B cell (primary cell): ENCODE data around the gene RNU4-1. TPM values are rescaled to one million over a fixed set of nuclear protein-coding genes. Genes with fewer than 3 reads are reported as not detected.

ENCODE experiments used
- ATAC-seq: fragments of 200-7000 bp; cut with Tn5 transposase; one replicate; pipeline ENCODE4 v1.10.0; 2021; ENCODE audit warnings: low read depth, mild to moderate bottlenecking, moderate number of reproducible peaks, moderate library complexity
- CTCF ChIA-PET: fragments of 350-600 bp; sonication (Branson Sonifier 250); formaldehyde crosslinking; loops from one replicate; lab custom pipeline; 2021; ENCODE audit warnings: antibody characterized with exemption, inconsistent platforms; lab: Charles Lee
- POLR2A ChIA-PET: fragments of 350-600 bp; sonication (Branson Sonifier 250); formaldehyde crosslinking; loops from one replicate; lab custom pipeline; 2021; ENCODE audit warnings: antibody characterized with exemption; lab: Charles Lee
- DNase-seq: peaks from one replicate; pipeline ENCODE4 v3.0.0; 2013
- H2AFZ ChIP-seq: 2 replicates; pipeline ENCODE4 v1.6.1; 2012; ENCODE audit warnings: mild to moderate bottlenecking, low read depth, low read length; ENCODE audit not compliant: insufficient read depth, poor library complexity, severe bottlenecking
- H3K27ac ChIP-seq, 2 donors: 1 replicate in 1 of 2; 2 replicates in 1 of 2; pipeline ENCODE4 v1.5.1; 2012 to 2013; ENCODE audit warnings: low read length in 2 of 2, mild to moderate bottlenecking in 2 of 2, moderate library complexity in 1 of 2
- H3K27me3 ChIP-seq, 4 experiments: fragments of 200-600 bp in 1 of 4; sonication (generic) in 1 of 4; replicated peaks in 1 of 4; 1 replicate in 2 of 4; 2 replicates in 2 of 4; pipeline versions ENCODE4 v1.6.1 to v1.7.0; 2013 to 2016; ENCODE audit warnings: low read length in 3 of 4, mild to moderate bottlenecking in 2 of 4, mixed read lengths in 1 of 4, moderate library complexity in 1 of 4; ENCODE audit not compliant: insufficient read depth in 4 of 4, control insufficient read depth in 3 of 4; ENCODE audit errors: control extremely low read depth in 1 of 4
- H3K36me3 ChIP-seq, 2 experiments: replicated peaks in 1 of 2; 1 replicate in 1 of 2; 2 replicates in 1 of 2; pipeline versions ENCODE4 v1.6.1 to v1.7.1; 2013; ENCODE audit warnings: low read length in 1 of 2; ENCODE audit not compliant: insufficient read depth in 2 of 2, control insufficient read depth in 1 of 2; ENCODE audit errors: control extremely low read depth in 1 of 2, extremely low read depth in 1 of 2
- H3K4me1 ChIP-seq, 2 donors: fragments of 200-600 bp in 1 of 2; sonication (generic) in 1 of 2; 1 replicate in 1 of 2; 2 replicates in 1 of 2; pipeline versions ENCODE4 v1.5.1 to v1.6.1; 2013 to 2017; ENCODE audit warnings: low read length in 2 of 2; ENCODE audit not compliant: control insufficient read depth in 2 of 2, insufficient read depth in 2 of 2
- H3K4me2 ChIP-seq: replicated peaks from 2 replicates; pipeline ENCODE3; 2012; ENCODE audit warnings: mild to moderate bottlenecking, low read depth, low read length; ENCODE audit not compliant: poor library complexity, severe bottlenecking
- H3K4me3 ChIP-seq, 5 experiments: fragments of 200-600 bp in 1 of 5; sonication (generic) in 1 of 5; 1 replicate in 3 of 5; 2 replicates in 2 of 5; pipeline versions ENCODE4 v1.5.1 to v1.7.0; 2011 to 2016; ENCODE audit warnings: low read length in 4 of 5, mild to moderate bottlenecking in 4 of 5, low read depth in 2 of 5, control low read depth in 1 of 5, moderate library complexity in 1 of 5; ENCODE audit not compliant: insufficient read depth in 1 of 5; ENCODE audit errors: control extremely low read depth in 1 of 5, extremely low read depth in 1 of 5
- H3K79me2 ChIP-seq: fragments of 200-600 bp; sonication (generic); one replicate; pipeline ENCODE4 v1.6.0; 2016; ENCODE audit warnings: low read length; ENCODE audit not compliant: control insufficient read depth, insufficient read depth
- H3K9ac ChIP-seq: fragments of 200-600 bp; sonication (generic); 2 replicates; pipeline ENCODE4 v1.6.1; 2017; ENCODE audit warnings: mild to moderate bottlenecking, low read length, moderate library complexity
- H3K9me3 ChIP-seq, 3 donors: one replicate each; pipeline versions ENCODE4 v1.6.1 to v1.7.1; 2013; ENCODE audit warnings: low read length in 2 of 3; ENCODE audit not compliant: control insufficient read depth in 2 of 3, insufficient read depth in 1 of 3; ENCODE audit errors: control extremely low read depth in 1 of 3
- H4K20me1 ChIP-seq: 2 replicates; pipeline ENCODE4 v1.6.0; 2012; ENCODE audit warnings: mild to moderate bottlenecking, low read length; ENCODE audit not compliant: insufficient read depth, control insufficient read depth, poor library complexity, severe bottlenecking
- H3K27ac Mint-ChIP-seq: one replicate; pipeline ENCODE4 v1.8.0; 2021; ENCODE audit warnings: mixed read lengths
- H3K27me3 Mint-ChIP-seq: one replicate; pipeline ENCODE4 v1.8.0; 2021; ENCODE audit warnings: mixed read lengths
- H3K4me1 Mint-ChIP-seq: one replicate; pipeline ENCODE4 v1.8.0; 2021; ENCODE audit warnings: mixed read lengths
- H3K4me3 Mint-ChIP-seq: one replicate; pipeline ENCODE4 v1.8.0; 2021; ENCODE audit warnings: mixed read lengths
- H3K9me3 Mint-ChIP-seq: one replicate; pipeline ENCODE4 v1.8.0; 2022; ENCODE audit warnings: mixed read lengths; ENCODE audit not compliant: insufficient read depth
- CTCF ChIP-seq: fragments of 200-600 bp; IDR thresholded peaks from one replicate; pipeline ENCODE4 v1.8.0; 2022; ENCODE audit warnings: antibody characterized with exemption, mild to moderate bottlenecking
- EZH2 ChIP-seq: IDR thresholded peaks from 2 replicates; pipeline ENCODE4 v1.6.1; 2012; ENCODE audit warnings: borderline replicate concordance, low read depth, mild to moderate bottlenecking, moderate library complexity, low read length; ENCODE audit not compliant: insufficient read depth, poor library complexity, severe bottlenecking
- WGBS: methylation state at CpG from one replicate; pipeline ENCODE4 v1.1.5; 2013; ENCODE audit warnings: missing lambda C conversion rate; ENCODE audit not compliant: insufficient coverage; 5-methylcytosine and 5-hydroxymethylcytosine counted together
- intact Hi-C: fragments of 100-400 bp; cut with micrococcal nuclease; formaldehyde crosslinking; loops from one replicate; pipeline ENCODE4 v1.10.0; 2022
- polyA plus RNA-seq: library from polyadenylated mRNA; depleted of rRNA; stranded (reverse); fragments of >200 nt; gene quantifications from 2 replicates; pipeline ENCODE4 v1.2.3, GENCODE V29; 2012
- total RNA-seq, 2 donors: library from RNA; stranded (reverse); fragments of 120-200 nt in 1 of 2; gene quantifications; 1 replicate in 1 of 2; 2 replicates in 1 of 2; pipeline versions ENCODE4 v1.2.3 to v1.2.4, GENCODE V29; 2013 to 2022

RNU4-1 gene
- total and polyA plus RNA-seq, 2 donors (not counting 1 experiment from before 2014, with no cell fraction given): 3,269 TPM; not detected in 1

- Histone ChIP-seq H3K79me2 (no peaks in the 10 kb centered on the region), H4K20me1 (no peaks in the 10 kb centered on the region), H3K27ac (no peak overlapping the region), H3K9me3 (peaks cover 0 to 5% (median 0%) of the 10 kb centered on the region in 3 donors), H3K4me1 (peaks cover 10 to 22% of the 10 kb centered on the region in 2 donors), H3K4me3 (no peak overlapping the region), H3K4me2 (no peak overlapping the region), H3K9ac (no peak overlapping the region), H3K36me3 (no peaks in the 10 kb centered on the region), H2AFZ (no peak overlapping the region), H3K27me3 (peaks cover 0 to 6% (median 0%) of the 10 kb centered on the region in 4 experiments)
- ATAC-seq: no peak
- H3K27me3 Mint-ChIP-seq: peaks cover 13% of the 10 kb centered on the region
- no peak overlapping the region for H3K27ac Mint-ChIP-seq
- intact Hi-C loops: no loop called here
- 94% methylated on average over 8 of the region's 13 CpGs for WGBS
- peaks cover 20% of the 10 kb centered on the region for H3K4me1 Mint-ChIP-seq
- POLR2A ChIA-PET: interaction anchor here (0.6 kb wide), 1 partner anchor 31 kb away, joined by 3 read pairs; no protein-coding TSS in a partner anchor
- H3K4me3 Mint-ChIP-seq: no peak overlapping the region
- no peak for TF ChIP-seq CTCF
- TF ChIP-seq EZH2: no peak
- no peak for DNase-seq
- CTCF ChIA-PET: interaction anchor here (1.3 kb wide), 1 partner anchor 20 kb away, joined by 4 read pairs; the partner anchor contains the start of gene SIRT4
- peaks cover 2% of the 10 kb centered on the region for H3K9me3 Mint-ChIP-seq
Measured at GRCh38 chr12:120321382-120322202, 28.6 kb upstream of the RNU4-1 start.
